IMR-90 (cell line): Measurements from ENCODE around the gene PRPS1L1.

Source experiments
- BHLHE40 ChIP-seq: fragments of 150-350 bp; IDR thresholded peaks from 2 replicates; pipeline ENCODE4 v1.6.1; 2016; ENCODE audit warnings: mild to moderate bottlenecking, low read depth, low read length
- POLR2A ChIP-seq: IDR thresholded peaks from 2 replicates; pipeline ENCODE4 v1.6.1; 2012; ENCODE audit warnings: mild to moderate bottlenecking, low read depth, low read length
- TF ChIP-seq, protein P1 (sequence below): conservative IDR thresholded peaks from 2 replicates; pipeline ENCODE4 v1.5.1; 2012; ENCODE audit warnings: mild to moderate bottlenecking, low read depth, low read length, improper control_type of control experiment
- TF ChIP-seq, protein P2 (sequence below): fragments of 150-350 bp; IDR thresholded peaks from 2 replicates; pipeline ENCODE4 v1.6.1; 2017; ENCODE audit warnings: mild to moderate bottlenecking, antibody characterized with exemption, low read length, low read depth

DNA sequence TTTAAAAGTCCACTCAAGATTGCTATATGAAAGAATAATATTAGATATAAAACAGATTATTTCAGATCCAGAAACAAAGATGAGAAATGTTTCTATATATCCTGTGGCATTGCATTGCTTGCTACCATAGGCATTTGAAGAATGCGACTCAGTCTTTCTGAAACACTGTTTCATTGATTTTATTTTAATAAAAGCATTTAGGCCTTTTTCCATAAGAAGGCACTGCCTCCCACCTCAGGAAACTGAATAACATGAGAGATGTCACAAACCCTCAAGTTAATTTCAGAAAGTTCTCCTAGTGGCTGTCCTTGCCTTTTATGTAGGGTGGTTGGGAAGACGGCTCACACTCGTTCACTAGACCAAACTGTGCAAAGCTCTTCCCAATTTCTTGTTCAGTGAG, 23.3 kb downstream of the PRPS1L1 start:
- TF ChIP-seq, protein P1, sequence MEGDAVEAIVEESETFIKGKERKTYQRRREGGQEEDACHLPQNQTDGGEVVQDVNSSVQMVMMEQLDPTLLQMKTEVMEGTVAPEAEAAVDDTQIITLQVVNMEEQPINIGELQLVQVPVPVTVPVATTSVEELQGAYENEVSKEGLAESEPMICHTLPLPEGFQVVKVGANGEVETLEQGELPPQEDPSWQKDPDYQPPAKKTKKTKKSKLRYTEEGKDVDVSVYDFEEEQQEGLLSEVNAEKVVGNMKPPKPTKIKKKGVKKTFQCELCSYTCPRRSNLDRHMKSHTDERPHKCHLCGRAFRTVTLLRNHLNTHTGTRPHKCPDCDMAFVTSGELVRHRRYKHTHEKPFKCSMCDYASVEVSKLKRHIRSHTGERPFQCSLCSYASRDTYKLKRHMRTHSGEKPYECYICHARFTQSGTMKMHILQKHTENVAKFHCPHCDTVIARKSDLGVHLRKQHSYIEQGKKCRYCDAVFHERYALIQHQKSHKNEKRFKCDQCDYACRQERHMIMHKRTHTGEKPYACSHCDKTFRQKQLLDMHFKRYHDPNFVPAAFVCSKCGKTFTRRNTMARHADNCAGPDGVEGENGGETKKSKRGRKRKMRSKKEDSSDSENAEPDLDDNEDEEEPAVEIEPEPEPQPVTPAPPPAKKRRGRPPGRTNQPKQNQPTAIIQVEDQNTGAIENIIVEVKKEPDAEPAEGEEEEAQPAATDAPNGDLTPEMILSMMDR = no peak
- TF ChIP-seq, protein P2, sequence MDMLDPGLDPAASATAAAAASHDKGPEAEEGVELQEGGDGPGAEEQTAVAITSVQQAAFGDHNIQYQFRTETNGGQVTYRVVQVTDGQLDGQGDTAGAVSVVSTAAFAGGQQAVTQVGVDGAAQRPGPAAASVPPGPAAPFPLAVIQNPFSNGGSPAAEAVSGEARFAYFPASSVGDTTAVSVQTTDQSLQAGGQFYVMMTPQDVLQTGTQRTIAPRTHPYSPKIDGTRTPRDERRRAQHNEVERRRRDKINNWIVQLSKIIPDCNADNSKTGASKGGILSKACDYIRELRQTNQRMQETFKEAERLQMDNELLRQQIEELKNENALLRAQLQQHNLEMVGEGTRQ = no peak
- TF ChIP-seq BHLHE40 (no peak), POLR2A (no peak)
